GM18520 (cell line): ENCODE data around the gene ATP4B.
"Not testable (repeated sequence)": the region's sequence is repeated elsewhere in the genome, so short reads cannot be mapped to it uniquely, and the experiment has no call there.

Experiments used
- ATAC-seq: cut with Tn5 transposase; IDR thresholded peaks from one replicate; pipeline ENCODE4 v1.9.1; 2021; ENCODE audit not compliant: unreplicated experiment

Gene ATP4B

GRCh38 chr13:113625965-113626721 lies 31.9 kb downstream of the ATP4B start:
- ATAC-seq = no peak

GRCh38 chr13:113624640-113625304 lies 33.2 kb downstream of the ATP4B start:
- not testable (repeated sequence) for ATAC-seq

GRCh38 chr13:113624235-113624587 lies 33.8 kb downstream of the ATP4B start:
- no peak for ATAC-seq

- ATAC-seq = no peak
Observed at GRCh38 chr13:113623491-113624234, 34.3 kb downstream of the ATP4B start.

GRCh38 chr13:113622791-113623490 lies 35.1 kb downstream of the ATP4B start:
- ATAC-seq = no peak

GRCh38 chr13:113621986-113622550 lies 35.9 kb downstream of the ATP4B start:
- ATAC-seq = not testable (repeated sequence)

GRCh38 chr13:113621498-113621897 lies 36.5 kb downstream of the ATP4B start:
- ATAC-seq = not testable (repeated sequence)

- no peak for ATAC-seq
Observed at GRCh38 chr13:113621046-113621445, 37.0 kb downstream of the ATP4B start.

- ATAC-seq = no peak
Observed at GRCh38 chr13:113620036-113620796, 37.8 kb downstream of the ATP4B start.

GRCh38 chr13:113618455-113618854 lies 39.5 kb downstream of the ATP4B start:
- no peak for ATAC-seq

GRCh38 chr13:113617961-113618360 lies 40.0 kb downstream of the ATP4B start:
- no peak for ATAC-seq

GRCh38 chr13:113616991-113617749 lies 40.8 kb downstream of the ATP4B start:
- no peak for ATAC-seq

- ATAC-seq = no peak
Observed at GRCh38 chr13:113616281-113616906, 41.6 kb downstream of the ATP4B start.

- ATAC-seq = no peak
Observed at GRCh38 chr13:113613789-113614379, 44.1 kb downstream of the ATP4B start.

GRCh38 chr13:113612607-113613006 lies 45.4 kb downstream of the ATP4B start:
- no peak for ATAC-seq

- ATAC-seq = no peak
Observed at GRCh38 chr13:113611996-113612395, 46.0 kb downstream of the ATP4B start.

- no peak for ATAC-seq
Observed at GRCh38 chr13:113610266-113610665, 47.7 kb downstream of the ATP4B start.

GRCh38 chr13:113609616-113610015 lies 48.4 kb downstream of the ATP4B start:
- ATAC-seq = no peak
